ENCODE data around the gene SPINT1.

The SPINT1 gene

GRCh38 chr15:40891138-40891537 lies 47.3 kb downstream of the SPINT1 start:
- in situ Hi-C loops (cut with HindIII; ENCODE audit: low sequenced_read_pairs) = no loop called here

- in situ Hi-C loops (cut with HindIII; ENCODE audit: low sequenced_read_pairs) = no loop called here
Observed at GRCh38 chr15:40891810-40892446, 48.1 kb downstream of the SPINT1 start.

GRCh38 chr15:40892447-40893012 lies 48.7 kb downstream of the SPINT1 start:
- in situ Hi-C loops (cut with HindIII; ENCODE audit: low sequenced_read_pairs) = no loop called here

GRCh38 chr15:40893019-40893670 lies 49.3 kb downstream of the SPINT1 start:
- in situ Hi-C loops (cut with HindIII; ENCODE audit: low sequenced_read_pairs) = no loop called here

- in situ Hi-C loops (cut with HindIII; ENCODE audit: low sequenced_read_pairs) = no loop called here
Observed at GRCh38 chr15:40893733-40894680, 50.2 kb downstream of the SPINT1 start, which contains the start of gene VPS18. TSS of gene VPS18 (plus strand) at chr15:40894450. CDS start at chr15:40894769, 319 bp downstream.

- in situ Hi-C loops (cut with HindIII; ENCODE audit: low sequenced_read_pairs) = no loop called here
Observed at GRCh38 chr15:40894681-40895448, 51.0 kb downstream of the SPINT1 start.

- in situ Hi-C loops (cut with HindIII; ENCODE audit: low sequenced_read_pairs) = no loop called here
Observed at GRCh38 chr15:40899536-40900207, 55.8 kb downstream of the SPINT1 start.

GRCh38 chr15:40900256-40901052 lies 56.6 kb downstream of the SPINT1 start:
- in situ Hi-C loops (cut with HindIII; ENCODE audit: low sequenced_read_pairs) = no loop called here

GRCh38 chr15:40901053-40901443 lies 57.2 kb downstream of the SPINT1 start:
- in situ Hi-C loops (cut with HindIII; ENCODE audit: low sequenced_read_pairs) = no loop called here

GRCh38 chr15:40902605-40903561 lies 59.0 kb downstream of the SPINT1 start:
- in situ Hi-C loops (cut with HindIII; ENCODE audit: low sequenced_read_pairs) = no loop called here

- in situ Hi-C loops (cut with HindIII; ENCODE audit: low sequenced_read_pairs) = loop anchor here (5.0 kb wide), 3 partner anchors 58 to 273 kb away; no protein-coding TSS in a partner anchor
Observed at GRCh38 chr15:40904552-40905201, 60.8 kb downstream of the SPINT1 start.

GRCh38 chr15:40906091-40906990 lies 62.5 kb downstream of the SPINT1 start:
- in situ Hi-C loops (cut with HindIII; ENCODE audit: low sequenced_read_pairs) = loop anchor here (5.0 kb wide), 3 partner anchors 56 to 271 kb away; no protein-coding TSS in a partner anchor

GRCh38 chr15:40906991-40907802 lies 63.3 kb downstream of the SPINT1 start:
- in situ Hi-C loops (cut with HindIII; ENCODE audit: low sequenced_read_pairs) = loop anchor here (5.0 kb wide), 3 partner anchors 55 to 270 kb away; no protein-coding TSS in a partner anchor

Measured in endothelial cell of hepatic sinusoid (primary cell).